Measurements from ENCODE around the gene LARGE2.

Gene LARGE2

DNA sequence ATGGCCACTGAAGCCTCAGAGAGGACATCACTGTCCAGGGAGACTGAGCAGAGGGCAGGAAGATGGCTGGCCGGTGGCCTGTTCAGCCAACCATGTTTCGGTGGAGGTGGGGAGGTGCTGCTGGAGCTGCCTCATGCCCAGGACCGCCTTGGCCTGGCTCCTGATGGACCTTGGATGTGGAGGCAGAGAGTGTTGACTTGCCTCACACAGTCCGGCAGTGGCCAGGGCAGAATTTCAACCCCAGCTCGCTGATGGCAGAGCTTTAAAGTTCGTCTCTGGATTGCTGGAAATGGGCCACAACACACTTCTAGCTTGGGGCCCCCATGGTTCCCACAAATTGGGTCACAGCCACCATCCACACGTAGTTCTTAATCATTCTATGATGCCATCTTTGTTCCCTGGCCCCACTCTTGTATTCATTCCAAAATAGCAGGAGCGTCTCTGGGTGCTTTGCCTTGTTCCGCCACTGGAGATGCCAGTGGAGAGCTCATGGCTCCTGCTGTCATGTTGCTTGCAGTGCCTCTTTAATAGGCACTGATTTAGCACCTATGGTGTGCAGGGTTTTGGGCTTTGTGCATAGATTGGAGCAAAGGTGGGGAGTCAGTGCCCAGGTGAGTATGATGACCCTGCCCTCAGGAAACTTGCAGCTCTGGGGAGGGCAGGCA, 31.4 kb upstream of the LARGE2 start:
- TF ChIP-seq, protein P1, sequence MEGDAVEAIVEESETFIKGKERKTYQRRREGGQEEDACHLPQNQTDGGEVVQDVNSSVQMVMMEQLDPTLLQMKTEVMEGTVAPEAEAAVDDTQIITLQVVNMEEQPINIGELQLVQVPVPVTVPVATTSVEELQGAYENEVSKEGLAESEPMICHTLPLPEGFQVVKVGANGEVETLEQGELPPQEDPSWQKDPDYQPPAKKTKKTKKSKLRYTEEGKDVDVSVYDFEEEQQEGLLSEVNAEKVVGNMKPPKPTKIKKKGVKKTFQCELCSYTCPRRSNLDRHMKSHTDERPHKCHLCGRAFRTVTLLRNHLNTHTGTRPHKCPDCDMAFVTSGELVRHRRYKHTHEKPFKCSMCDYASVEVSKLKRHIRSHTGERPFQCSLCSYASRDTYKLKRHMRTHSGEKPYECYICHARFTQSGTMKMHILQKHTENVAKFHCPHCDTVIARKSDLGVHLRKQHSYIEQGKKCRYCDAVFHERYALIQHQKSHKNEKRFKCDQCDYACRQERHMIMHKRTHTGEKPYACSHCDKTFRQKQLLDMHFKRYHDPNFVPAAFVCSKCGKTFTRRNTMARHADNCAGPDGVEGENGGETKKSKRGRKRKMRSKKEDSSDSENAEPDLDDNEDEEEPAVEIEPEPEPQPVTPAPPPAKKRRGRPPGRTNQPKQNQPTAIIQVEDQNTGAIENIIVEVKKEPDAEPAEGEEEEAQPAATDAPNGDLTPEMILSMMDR (IDR thresholded peaks at IDR 0.05): no peak

- TF ChIP-seq, protein P1 (IDR thresholded peaks at IDR 0.05): no peak
Measured at GRCh38 chr11:45892856-45893255, 29.6 kb upstream of the LARGE2 start.

DNA sequence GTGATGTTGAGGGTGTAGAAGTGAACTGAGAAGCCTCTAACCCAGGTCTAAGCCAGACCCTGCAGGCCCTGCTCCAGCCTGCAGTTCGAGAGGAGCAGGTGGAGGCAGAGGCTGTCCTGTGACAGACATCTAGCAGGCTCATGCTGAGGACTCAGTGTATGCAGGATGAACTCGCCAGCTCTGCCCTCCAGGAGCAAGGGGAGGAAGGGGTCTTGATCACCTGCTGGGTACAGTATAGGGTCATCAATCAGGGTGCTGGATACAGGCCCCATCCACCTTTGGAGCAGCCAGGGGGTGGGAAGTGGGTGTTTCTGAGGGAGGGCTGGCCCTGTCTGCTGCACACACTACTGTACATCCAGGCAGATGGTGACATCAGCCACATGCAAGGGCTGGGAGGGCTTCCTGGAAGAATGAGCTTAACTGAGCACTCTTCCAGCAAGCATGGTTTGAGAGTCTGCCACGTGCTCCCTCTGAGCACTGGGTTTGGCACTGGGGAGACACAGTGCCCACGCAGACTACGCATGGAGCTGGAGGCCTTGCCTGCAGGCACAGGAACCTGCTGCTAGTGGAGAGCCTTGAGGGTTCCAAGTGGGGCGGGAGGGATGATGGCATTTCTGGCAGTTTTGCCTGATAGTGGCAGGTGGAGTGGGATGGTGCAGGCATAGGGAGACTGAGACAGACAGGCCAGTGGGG, 27.8 kb upstream of the LARGE2 start:
- TF ChIP-seq, protein P1 (IDR thresholded peaks at IDR 0.05): no peak

GRCh38 chr11:45895553-45896259, 26.8 kb upstream of the LARGE2 start:
- TF ChIP-seq, protein P1 (IDR thresholded peaks at IDR 0.05): no peak

GRCh38 chr11:45896422-45896984, 26.0 kb upstream of the LARGE2 start:
- TF ChIP-seq, protein P1 (IDR thresholded peaks at IDR 0.05): no peak

DNA sequence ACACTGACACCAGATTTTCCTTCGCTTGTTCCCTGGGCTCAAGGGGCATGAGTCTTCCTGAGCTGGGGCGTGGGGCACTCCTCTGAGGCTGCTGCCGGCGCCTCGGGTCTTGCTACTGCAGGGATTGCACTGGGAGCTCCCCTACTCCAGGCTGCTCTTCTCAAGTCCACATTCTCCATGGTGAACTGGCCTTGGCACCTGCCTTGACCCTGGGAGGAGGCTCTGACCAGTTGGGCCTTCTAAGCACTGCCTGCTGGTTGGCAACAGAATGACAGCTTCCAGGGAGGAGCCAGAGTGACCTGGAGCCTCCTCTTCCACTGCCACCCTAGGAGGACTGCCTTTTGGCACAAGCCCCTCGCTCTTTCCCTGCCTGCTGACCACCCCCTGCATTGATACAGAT, 24.9 kb upstream of the LARGE2 start:
- TF ChIP-seq, protein P1 (IDR thresholded peaks at IDR 0.05): no peak

DNA sequence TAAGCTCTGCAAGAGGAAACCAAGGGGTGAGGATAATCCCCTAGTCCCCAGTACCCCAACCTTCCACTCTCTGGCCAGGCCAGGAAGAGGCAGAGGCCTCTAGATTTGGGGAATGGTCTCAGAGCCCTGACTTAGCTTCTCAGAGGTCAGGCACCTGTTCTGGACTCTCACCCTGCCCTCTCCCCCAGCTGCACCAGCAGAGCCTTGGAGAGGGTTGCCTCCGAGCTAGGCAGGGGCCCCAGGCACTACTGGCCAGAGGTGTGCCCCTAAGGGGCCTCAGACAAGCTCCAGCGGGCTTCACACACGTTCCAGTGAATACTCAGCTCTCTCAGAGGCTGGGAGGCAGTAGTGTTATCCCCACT, 23.4 kb upstream of the LARGE2 start:
- TF ChIP-seq, protein P1 (IDR thresholded peaks at IDR 0.05): no peak

Data from LNCAP (cell line).